GM21423 (cell line): ENCODE measurements around the gene AGAP5.

Experiments used
- ATAC-seq: cut with Tn5 transposase; IDR thresholded peaks from one replicate; pipeline ENCODE4 v1.9.1; 2021; ENCODE audit warnings: mild to moderate bottlenecking, moderate library complexity; ENCODE audit not compliant: unreplicated experiment

Gene AGAP5

DNA sequence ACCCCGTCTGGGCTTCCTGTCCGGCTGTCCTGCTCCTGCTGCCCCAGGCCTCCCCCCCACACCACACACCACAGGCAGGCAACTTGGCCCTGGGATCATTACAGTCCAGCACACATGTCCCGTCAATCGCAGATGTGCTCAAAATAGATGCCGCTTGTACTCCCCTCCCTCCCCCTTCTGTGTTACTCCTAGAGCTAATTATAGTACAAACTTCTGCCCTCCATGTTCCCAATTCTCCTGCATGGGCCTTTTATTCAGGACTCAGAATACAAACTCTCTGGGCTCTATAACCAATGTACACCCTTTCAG is 42.0 kb downstream of the AGAP5 start, which contains the start of gene SYNPO2L:
TSS of gene SYNPO2L (minus strand) at position 40 of the 309 bp plus-strand sequence. CDS start 107 bp downstream, outside the sequence.
- no peak for ATAC-seq

DNA sequence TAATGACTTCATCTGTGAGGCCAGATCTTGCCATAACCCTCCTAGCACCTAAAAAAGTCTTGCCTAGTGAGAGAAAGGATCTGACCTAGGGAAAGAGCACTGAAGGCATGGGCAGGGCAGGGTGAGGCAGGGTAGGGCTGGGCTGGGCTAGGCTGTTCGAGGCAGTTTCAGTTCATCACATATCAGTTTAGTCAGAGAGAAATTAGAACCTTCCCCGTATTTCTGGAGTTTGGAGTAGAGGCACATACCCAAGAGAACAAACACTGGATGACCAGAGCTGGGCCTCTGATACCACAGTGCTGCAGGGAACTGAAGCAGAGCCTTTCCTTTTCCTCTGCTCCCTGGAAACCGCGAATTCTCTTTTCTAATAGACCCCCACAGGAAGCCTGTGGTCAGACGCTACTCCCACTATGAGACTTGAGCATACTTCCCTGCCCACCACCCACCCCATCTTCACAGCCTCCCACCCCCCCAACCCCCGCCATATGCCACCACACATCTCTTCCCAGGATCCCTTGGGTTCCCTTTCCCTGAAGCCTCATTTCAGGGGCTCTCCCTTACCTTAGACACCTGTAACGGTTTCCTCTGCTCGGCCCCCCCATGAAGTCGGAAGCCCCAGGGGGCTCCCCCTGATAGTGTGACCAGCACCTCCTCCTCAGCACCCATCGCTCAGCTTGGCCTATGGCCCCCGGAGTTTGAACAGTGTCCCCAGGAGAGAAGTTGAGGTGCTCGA is 42.5 kb downstream of the AGAP5 start:
- no peak for ATAC-seq

DNA sequence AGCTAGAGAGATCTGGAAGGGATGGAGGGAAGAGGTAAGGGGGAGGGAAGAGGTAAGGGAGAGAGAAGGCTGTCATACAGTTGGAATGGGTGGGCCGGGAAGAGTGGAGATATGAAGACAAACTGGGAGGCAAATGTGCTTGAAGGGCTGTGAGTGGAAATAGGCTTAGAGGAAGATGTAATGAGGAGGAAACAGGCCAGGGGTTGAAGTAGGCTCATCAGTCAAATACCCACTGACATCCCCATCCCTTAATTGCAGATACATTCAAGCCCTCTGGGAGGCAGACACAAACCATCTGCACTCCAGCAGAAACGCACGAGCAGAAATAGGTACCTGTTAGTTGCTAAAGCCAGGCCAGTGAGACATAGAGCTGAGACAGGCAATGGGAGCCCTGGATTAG is 44.2 kb downstream of the AGAP5 start:
- ATAC-seq = no peak

DNA sequence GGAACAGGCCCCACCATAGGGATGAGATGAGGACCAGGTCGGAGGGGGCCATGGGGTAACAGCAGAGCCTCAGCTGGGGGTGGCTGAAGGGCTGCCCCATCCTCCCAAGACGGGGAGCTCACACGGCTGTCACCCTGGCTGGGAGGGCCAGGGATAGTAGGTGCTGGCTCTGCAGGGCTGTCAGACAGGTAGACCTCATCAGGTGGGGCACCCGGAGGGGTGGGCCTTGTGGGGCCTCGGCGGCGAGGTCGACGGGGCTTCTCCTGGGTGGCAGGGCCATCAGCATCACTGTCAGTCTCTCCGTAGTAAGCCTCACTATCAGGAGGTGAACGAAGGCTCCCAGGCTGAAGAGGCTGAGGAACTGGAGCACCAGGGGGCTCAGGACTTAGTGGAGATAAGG is 44.7 kb downstream of the AGAP5 start:
- no peak for ATAC-seq

DNA sequence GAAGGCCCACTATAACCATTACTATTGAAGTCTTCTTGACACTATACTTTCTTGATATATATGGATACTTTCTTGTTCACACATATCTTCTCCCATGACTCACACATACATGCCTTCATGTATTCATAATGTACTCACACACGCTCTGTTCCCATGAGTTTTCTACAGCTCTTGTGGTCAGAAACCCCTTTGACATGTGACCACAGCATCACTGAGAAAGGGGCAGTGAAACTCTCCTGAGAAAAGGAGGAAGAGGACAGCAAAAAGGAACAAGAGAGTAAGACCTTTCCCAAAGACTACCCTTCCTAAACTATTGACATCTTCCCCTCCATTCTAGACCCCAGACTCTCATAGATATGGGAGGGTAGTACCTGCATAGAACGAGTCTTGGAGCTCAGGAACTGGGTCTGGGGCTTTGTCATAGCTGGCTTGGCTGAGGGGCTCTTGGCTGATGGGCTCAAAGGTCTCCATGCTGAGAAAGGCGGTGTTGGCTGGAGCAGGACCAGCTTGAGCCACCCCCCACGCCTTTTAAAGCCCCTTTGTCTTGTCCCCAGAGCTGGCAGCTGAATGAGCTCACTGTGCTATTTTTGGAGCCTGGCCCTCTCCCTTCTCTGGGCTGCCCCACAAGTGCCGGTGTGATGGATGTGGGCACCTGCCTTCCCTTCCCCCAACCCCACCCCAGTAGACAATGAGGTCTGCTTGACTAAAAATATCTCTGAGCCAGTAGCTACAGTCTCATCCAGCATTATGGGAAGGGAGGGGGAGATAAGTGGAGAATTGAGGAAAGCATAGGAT is 47.2 kb downstream of the AGAP5 start:
- ATAC-seq = peak; percentile 45

DNA sequence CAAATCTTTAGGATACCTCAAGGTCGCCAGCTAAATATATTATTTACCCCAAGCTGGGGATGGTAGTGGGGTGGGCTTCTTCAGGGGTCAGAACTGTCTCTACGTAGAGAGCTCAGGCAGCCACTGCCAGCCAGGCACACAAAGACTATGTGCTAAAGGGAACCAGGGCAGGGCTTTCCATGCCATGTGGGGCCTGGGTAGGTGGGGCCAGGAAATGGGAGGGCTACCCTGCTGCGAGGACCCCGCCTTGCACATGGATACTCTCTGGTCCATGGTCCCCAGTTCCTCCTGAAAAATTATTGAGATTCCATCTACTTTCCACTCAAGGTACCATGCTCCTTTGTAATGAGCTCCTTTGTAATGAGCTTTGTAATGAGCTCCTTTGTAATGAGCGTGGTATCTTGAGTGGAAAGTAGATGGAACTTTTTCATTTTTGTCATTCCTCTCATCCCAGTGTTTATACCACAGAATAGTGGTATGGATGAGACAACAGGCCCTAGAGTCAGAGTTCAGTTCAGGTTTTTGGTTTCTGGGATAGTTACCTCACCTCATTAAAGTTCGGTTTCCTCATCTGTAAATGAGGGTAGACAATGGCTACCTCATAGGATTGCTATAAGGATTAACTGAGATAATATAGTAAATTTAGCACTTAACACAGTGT is 47.9 kb downstream of the AGAP5 start:
- no peak for ATAC-seq

DNA sequence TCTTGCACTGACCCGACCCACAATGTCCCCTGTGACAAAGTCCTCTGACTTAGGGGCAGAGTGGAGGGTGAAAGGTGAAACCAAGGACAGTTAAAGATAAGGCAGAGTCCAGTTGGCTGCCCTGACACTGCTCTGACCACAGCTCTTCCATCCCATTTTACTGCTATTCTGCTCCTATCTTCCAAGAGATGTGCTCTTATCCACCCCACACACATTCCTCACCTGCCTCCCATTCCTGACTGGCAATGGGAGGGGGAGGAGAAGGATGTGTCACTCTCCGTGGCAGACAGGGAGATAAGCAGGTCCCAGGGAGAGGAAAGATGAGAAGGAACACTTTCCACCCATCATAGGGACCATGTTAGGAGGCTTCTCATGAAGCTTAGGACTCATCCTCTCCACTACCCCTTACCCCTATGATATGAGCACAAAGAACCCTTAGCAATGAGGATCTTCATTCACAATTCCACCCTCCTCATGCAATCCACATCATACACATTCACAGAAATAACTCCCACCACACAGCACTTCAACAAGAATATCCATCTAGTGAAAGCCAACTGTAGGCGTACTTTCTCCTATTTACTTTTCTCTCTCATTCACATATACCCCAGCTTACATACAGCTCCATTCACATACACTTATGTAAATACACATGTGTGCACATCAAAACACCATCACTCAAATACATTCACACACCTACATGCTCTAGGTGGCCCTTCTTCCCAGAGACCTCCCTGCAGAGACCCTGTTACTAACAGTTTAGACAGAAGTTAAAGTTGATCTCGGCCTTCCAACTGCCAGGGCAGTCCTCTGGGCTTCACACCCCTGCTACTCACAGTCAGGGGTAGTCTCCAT is 48.7 kb downstream of the AGAP5 start:
- no peak for ATAC-seq

DNA sequence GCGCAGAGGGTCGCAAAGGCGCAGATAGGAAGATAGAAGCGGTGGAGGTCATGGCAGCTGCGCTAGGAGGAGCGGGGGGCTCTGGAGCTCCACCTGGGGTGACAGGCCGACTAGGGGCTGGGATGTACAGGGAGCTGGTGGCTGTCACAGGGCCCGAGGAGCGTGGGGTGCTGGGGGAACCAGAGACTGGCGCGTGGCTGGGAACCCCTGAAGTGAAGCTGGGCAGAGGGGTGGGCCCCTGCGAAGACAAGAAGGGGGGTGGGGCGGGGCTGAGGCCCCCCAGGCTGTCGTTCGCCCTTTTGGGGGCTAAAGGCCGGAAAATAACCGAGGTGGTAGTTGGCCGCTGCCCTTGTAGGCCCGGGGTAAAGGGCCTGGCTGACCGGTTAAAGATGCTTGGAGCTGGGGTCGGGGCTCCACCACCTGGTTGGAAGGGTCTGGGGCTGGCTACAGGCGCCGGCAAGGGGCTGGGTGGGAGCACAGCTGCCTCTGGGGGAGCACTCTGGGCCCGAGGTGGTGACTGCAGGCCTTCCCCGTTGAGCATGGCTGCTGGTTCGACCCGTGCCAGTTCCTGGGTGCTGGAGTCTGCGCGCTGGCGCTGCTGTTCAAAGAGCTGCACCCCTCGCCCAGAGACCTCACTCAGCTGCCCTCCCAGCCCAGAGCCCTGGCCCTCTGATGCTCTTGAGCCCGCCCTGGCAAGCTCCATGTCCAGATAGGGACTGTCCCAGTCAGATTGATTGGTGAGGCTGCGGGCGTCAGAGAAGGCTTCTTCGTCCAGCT is 49.8 kb downstream of the AGAP5 start:
- ATAC-seq = no peak

DNA sequence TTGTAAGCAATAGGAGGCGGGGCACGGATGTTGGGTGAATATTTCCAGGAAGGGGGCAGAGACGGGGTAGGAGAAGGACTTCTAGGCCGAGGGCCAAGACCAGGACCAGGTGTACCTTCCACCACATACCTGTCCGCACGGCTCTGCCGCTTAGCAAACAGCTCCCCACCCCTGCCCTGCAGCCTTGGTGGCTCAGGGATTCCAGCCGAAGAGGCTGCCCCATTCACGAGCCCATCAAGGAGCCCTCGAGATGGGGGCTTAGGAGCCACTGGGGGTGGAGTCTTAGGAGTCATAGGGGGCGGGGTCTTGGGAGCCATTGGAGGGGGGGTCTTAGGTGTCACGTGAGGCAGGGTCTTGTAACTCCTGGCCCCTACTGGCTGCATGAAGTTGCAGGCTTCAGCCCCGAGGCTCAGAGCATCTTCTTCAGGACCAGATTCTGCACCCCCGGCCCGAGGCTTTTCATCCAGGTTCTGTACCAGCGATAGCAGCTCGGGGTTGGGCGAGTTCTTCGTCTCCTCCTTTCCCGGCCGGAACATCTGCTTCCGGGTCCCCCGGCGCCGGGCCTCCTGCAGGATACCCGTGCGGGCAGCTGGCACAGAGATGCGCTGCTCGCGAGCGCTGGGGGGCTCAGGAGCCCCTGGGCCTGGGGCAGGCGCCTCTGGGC is 50.6 kb downstream of the AGAP5 start:
- ATAC-seq = no peak

DNA sequence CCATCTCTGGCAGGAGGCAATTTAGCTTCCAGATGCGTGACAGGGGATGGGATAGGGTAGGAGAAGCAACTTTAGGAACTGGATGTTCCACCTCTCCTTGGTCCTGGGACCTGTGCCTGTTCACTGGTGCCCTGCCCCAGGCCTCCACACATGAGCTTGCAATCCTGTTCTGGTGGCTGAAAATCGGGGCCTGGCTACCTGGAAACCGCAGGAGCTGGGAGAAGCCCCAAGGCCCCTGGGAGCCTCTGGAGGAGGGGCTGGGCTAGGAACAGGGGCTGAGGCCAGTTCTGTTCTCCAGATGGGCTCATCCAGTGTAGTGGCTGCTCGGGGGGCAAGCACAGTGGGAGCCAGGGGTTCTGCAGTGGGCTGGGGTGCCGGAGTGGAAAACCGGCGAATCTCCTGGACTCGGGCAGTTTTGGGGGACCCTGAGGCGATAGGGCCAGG is 51.3 kb downstream of the AGAP5 start:
- ATAC-seq = no peak

DNA sequence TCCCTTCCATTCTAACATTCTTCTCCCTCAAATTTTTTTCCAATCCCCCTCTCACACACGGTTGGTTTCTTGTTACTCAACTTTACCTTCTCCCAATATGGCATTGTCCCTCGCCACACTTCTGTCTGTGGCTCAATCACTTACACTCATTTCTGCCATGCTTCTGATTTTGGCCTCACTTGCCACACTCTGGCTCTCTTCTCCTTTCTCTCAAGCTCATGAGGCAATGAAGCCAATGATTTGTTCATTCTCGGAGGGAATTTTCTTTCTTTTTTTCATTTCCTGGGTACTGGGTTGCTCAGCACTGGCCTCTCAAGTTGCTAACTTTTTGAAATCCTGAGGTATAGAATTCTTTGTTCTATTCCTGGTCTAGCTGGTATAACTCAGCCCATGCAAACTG is 52.7 kb downstream of the AGAP5 start:
- ATAC-seq = no peak

DNA sequence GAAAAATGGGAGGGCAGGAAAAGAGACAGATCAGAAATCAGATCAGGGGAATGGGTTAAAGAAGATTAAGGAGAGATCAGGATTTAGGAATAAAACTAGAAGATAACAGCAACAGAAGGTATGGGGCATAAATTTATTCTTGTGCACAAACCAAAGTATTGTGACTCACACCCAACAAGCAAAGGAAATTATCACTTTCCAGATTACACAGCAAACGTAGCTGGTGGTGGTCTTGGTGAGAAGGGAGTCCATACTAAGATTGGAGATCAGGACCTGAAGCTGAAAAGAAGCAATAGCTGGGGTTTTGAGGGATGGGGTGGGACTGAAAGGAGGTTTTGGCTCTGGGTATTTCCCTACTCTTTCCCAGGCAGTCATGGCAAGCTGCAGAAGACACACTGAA is 53.1 kb downstream of the AGAP5 start:
- ATAC-seq = no peak

DNA sequence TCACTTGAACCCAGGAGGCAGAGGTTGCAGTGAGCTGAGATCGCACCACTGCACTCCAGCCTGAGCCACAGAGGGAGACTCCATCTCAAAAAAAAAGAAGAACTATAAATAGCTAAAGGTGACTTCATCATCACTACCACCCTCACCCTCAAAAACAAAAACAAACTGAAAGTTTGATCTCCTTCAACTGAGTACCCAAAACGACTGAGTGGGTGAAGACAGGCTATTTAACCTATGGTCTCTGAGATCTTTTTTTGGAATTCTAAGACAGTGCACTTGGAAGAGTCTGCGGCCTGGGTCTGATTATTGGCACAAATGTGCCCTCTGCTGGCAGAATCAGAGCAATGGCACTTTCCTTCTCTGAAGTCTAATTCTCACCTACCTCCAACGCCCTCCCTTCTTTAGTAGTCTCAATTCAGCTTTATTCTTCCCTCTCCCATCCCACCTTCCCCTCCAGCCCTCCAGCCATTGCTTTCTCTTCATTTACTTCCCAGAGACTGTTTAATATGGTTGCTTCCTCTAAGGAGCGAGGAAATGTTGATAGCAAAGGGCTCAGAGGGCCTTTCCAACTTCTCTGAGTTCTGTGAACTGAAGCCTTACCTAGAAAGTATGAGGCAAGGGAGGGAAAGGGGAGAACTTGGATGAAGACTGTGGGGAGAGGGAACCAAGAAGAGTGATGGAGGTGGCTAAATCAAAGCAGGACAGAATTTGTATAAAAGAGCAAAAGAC is 53.7 kb downstream of the AGAP5 start:
- ATAC-seq = peak; percentile 64

DNA sequence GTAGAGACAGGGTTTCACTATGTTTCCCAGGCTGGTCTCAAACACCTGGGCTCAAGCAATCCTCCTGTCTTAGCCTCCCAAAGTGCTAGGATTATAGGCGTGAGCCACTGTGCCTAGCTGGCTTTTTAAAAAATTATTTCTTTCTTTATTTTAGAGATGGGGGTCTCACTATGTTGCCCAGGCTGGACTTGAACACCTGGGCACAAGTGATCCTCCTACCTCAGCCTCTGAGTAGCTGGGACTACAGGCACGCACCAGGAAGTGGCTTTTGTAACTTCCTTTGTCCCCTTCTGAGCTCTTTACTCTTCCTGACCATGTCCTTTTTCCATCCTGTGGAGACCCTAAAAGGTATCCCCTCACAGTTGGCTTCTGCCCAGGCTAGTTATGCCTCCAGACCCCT is 54.5 kb downstream of the AGAP5 start:
- no peak for ATAC-seq

DNA sequence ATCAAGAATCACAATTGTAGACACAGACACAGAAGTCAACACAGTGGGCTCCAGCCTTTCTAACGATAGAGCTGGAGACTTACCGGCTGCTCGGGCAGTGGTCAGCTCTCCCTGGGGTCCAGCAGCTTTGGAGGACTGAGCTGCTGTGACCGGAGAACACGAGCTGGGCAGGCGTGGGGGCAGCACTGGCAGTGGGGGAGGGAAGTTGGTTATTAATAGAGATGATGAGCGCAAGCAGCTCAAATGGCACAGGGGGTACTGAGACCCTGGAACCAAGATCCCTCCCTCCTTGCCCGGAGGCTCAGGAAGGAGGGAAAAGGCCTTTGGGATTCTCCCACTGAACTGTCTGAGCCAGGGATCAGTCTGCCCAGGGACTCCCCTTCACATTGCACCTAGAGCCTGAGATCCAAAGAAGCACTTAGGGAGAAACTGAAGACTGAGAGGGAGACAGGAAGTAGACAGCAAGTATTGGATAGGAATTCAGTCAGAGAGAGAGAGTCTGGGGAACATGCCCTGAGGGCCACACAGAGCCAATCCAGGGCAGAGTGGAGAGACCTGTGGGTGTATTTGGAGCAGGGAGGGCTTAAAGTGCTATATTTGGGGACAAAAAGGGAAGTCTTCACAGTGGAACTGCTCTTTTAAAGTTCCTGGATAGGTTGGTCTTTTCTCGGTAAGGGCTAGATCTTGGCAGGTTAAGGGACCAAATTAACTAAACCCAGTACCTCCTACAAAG is 56.4 kb downstream of the AGAP5 start, which contains the start of gene MYOZ1:
TSS of gene MYOZ1 (minus strand) at position 147 of the 733 bp plus-strand sequence. CDS start 1,457 bp downstream, outside the sequence.
- no peak for ATAC-seq

DNA sequence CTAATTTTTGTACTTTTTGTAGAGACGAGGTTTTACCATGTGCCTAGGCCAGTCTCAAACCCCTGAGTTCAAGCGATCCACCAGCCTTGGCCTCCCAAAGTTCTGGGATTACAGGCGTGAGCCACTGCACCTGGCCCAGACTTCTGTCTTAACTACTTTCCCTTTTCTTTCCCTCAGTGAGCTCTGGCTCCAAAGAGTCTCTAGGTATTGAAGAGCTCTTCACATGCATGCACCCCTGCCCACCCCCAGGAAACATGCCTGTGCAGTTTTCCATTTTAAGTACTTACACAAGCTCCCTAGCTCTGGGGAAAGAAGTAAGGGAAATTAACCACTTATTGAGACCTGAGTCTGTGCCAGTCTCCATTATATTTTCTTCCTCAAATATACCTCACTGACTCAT is 58.6 kb downstream of the AGAP5 start:
- ATAC-seq = no peak

DNA sequence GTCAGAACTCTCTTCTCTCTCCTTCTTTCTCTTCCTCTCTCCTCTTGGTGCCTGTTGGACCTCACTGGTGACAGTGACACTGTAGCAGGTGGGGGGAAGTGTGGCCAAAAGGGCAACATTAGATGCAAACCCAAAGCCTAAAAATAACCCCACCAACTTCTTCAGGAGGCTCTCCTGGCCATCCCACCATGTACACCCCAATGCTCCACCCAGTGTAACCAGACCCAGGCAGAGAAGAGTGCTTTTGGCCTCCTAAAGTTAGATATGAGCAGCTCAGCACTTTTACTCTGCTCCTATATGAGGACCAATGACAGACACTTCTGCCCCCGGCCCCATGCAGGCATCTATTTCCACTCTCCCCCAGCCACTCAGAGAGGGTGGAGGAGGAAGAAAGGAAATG is 62.1 kb downstream of the AGAP5 start:
- no peak for ATAC-seq

DNA sequence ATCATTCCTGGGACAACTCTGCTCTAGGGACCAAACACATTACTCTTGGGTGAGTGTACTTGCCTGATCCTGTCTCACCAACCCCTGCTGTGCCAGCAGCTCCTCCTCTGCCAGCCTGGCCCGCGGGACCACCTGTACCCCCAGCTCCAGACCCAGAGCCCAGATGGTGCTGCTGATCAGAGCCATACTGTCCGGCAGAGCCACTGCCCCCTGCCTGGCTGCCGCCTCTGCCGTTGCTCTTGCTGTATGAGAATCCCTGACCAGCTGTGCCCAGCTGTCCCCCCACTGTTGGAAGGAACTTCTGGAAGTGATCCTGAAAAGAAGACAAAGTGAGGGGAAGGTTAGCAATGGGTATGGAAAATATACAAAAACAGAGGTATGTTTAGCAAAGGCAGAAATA is 63.5 kb downstream of the AGAP5 start:
- ATAC-seq = no peak
